Measurements from ENCODE around the gene ZNF770.

DNA sequence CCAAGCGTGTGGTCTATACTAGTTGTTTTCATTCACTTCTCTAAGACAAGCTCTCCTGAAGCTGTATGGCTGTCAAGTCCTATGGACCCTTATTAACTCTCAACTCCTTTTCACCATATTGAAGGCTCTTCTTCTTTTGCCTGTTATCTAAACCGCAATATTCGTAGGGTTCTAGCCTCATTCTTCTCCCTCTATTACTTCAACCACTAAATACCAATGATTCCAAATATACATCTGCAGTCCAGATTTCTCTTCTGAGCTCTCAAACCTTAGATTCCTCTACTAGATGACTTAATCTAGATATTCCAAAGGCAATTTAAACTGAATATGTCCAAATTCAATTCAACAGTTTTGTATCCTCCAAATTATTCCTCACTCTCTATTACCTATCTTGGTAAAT lies 43.2 kb downstream of the ZNF770 start:
- TF ChIP-seq, protein P1, sequence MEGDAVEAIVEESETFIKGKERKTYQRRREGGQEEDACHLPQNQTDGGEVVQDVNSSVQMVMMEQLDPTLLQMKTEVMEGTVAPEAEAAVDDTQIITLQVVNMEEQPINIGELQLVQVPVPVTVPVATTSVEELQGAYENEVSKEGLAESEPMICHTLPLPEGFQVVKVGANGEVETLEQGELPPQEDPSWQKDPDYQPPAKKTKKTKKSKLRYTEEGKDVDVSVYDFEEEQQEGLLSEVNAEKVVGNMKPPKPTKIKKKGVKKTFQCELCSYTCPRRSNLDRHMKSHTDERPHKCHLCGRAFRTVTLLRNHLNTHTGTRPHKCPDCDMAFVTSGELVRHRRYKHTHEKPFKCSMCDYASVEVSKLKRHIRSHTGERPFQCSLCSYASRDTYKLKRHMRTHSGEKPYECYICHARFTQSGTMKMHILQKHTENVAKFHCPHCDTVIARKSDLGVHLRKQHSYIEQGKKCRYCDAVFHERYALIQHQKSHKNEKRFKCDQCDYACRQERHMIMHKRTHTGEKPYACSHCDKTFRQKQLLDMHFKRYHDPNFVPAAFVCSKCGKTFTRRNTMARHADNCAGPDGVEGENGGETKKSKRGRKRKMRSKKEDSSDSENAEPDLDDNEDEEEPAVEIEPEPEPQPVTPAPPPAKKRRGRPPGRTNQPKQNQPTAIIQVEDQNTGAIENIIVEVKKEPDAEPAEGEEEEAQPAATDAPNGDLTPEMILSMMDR (IDR thresholded peaks at IDR 0.05) = no peak
- no peak for TF ChIP-seq ZFX (IDR thresholded peaks at IDR 0.05; ENCODE audit: borderline replicate concordance)
